ENCODE results near the gene TNFRSF13B. TPM values are rescaled to one million over a fixed set of nuclear protein-coding genes. Genes with fewer than 3 reads are reported as not detected.

The TNFRSF13B gene
- total RNA-seq, 1 experiment from 2014 or later: not detected

DNA sequence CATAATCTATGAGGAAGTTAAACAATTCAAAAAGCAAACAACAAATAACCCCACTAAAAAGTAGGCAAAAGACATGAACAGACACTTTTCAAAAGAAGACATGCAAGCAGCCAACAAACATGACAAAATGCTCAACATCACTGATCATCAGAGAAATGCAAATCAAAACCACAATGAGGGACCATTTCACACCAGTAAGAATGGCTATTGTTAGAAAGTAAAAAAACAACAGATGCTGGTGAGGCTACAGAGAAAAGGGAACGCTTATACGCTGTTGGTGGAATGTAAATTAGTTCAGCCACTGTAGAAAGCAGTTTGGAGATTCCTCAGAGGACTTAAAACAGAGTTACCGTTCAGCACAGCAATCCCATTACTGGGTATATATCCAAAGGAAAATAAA, 24.4 kb downstream of the TNFRSF13B start:
- no peak for TF ChIP-seq EZH2phosphoT487 (IDR thresholded peaks at IDR 0.05; ENCODE audit: borderline replicate concordance, low read length)
- no peak for TF ChIP-seq EZH2 (IDR thresholded peaks at IDR 0.05; ENCODE audit: low read length, unreplicated experiment)
- TF ChIP-seq, protein P1, sequence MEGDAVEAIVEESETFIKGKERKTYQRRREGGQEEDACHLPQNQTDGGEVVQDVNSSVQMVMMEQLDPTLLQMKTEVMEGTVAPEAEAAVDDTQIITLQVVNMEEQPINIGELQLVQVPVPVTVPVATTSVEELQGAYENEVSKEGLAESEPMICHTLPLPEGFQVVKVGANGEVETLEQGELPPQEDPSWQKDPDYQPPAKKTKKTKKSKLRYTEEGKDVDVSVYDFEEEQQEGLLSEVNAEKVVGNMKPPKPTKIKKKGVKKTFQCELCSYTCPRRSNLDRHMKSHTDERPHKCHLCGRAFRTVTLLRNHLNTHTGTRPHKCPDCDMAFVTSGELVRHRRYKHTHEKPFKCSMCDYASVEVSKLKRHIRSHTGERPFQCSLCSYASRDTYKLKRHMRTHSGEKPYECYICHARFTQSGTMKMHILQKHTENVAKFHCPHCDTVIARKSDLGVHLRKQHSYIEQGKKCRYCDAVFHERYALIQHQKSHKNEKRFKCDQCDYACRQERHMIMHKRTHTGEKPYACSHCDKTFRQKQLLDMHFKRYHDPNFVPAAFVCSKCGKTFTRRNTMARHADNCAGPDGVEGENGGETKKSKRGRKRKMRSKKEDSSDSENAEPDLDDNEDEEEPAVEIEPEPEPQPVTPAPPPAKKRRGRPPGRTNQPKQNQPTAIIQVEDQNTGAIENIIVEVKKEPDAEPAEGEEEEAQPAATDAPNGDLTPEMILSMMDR (conservative IDR thresholded peaks at IDR 0.05; ENCODE audit: low read depth, low read length): no peak

DNA sequence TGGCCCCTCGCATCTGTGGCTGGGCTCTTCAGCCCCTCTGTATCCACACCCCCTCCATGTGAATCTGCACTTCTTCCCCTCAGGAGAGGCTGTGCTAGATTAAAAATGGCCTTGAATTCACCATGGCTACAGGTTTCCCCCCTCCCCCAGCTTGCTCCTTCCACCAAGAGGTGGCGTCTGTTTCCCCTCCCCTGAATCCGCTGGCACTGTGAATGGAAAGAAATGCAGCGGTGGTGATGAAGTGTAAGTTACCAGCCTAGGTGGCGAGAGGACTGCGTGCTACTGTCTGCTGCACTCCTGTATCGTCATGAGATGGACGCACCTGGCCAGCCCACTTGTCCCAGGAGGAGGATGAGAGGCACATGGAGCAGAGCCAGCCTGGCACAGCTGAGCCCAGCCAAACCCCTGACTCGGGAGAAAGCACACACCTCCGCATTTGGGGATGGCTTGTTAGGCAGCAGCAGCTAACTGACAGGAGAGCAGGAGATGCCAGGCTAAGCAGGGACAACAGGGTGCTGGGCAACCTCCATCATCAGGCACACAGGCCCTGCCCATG, 26.2 kb downstream of the TNFRSF13B start:
- no peaks in the 10 kb centered on the region for H3K36me3 ChIP-seq (ENCODE audit: low read depth, low read length)
- no peak for ATAC-seq

More for the DNA sequence above, 24.4 kb downstream of the TNFRSF13B start:
- Histone ChIP-seq H3K9me2 (replicated peaks; ENCODE audit: low read length) (no peaks in the 10 kb centered on the region), H3K4me2 (ENCODE audit: low read length) (no peak overlapping the region), H3F3A (ENCODE audit: low read length, unreplicated experiment) (no peaks in the 10 kb centered on the region), H3K27ac (ENCODE audit: low read length) (no peak overlapping the region), H3K9ac (ENCODE audit: low read length) (no peak overlapping the region), H3K36me3 (ENCODE audit: low read depth, low read length) (no peaks in the 10 kb centered on the region), H3K9me3 (ENCODE audit: low read length) (no peaks in the 10 kb centered on the region), H3K4me3 (ENCODE audit: low read length) (no peak overlapping the region), H4K20me1 (ENCODE audit: low read length) (no peaks in the 10 kb centered on the region), H3K4me1 (ENCODE audit: insufficient read depth, low read length) (peaks cover 15% of the 10 kb centered on the region), H2AFZ (ENCODE audit: low read length) (no peak overlapping the region), H3K79me2 (ENCODE audit: low read length) (no peaks in the 10 kb centered on the region), H3K27me3 (ENCODE audit: low read length) (no peaks in the 10 kb centered on the region)
- ChIA-PET CTCF (no interaction called here), POLR2A (ENCODE audit: unreplicated experiment) (no interaction called here)
- ATAC-seq (no peak), DNase-seq (no peak)
- intact Hi-C loops (cut with micrococcal nuclease): no loop called here
- BruUV-seq (replicated peaks): no TSS peak

DNA sequence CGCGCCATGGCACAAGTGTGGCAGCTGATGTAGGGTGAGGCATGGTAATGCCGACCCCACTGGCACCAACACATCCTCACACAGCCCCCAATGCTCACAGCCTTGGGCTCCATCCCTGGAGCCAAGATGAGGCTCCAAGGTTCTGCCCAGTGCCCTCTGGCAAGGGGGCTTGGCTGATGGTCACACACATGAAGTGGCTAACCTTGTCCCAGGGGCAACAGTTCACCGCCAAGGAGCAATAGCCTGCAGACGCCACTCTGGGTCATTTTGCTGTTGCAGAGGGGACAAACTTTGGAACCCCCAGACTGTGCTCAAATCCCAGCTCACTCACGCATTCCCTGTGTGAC, 26.8 kb downstream of the TNFRSF13B start:
- Histone ChIP-seq H3K36me3 (ENCODE audit: low read depth, low read length) (no peaks in the 10 kb centered on the region), H3K27ac (ENCODE audit: low read length) (no peak overlapping the region), H3K27me3 (ENCODE audit: low read length) (no peaks in the 10 kb centered on the region), H2AFZ (ENCODE audit: low read length) (no peak overlapping the region), H3K4me3 (ENCODE audit: low read length) (no peak overlapping the region), H3K79me2 (ENCODE audit: low read length) (no peaks in the 10 kb centered on the region), H3F3A (ENCODE audit: low read length, unreplicated experiment) (no peaks in the 10 kb centered on the region), H3K9me2 (replicated peaks; ENCODE audit: low read length) (no peaks in the 10 kb centered on the region), H3K9ac (ENCODE audit: low read length) (no peak overlapping the region), H3K9me3 (ENCODE audit: low read length) (no peaks in the 10 kb centered on the region), H4K20me1 (ENCODE audit: low read length) (no peaks in the 10 kb centered on the region), H3K4me2 (ENCODE audit: low read length) (no peak overlapping the region), H3K4me1 (ENCODE audit: insufficient read depth, low read length) (peaks cover 32% of the 10 kb centered on the region)
- DNase-seq: no peak
- intact Hi-C loops (cut with micrococcal nuclease): no loop called here
- no peak for ATAC-seq
- ChIA-PET POLR2A (ENCODE audit: unreplicated experiment) (no interaction called here), CTCF (no interaction called here)
- no TSS peak for BruUV-seq (replicated peaks)
- TF ChIP-seq EZH2phosphoT487 (IDR thresholded peaks at IDR 0.05; ENCODE audit: borderline replicate concordance, low read length) (no peak), EZH2 (IDR thresholded peaks at IDR 0.05; ENCODE audit: low read length, unreplicated experiment) (no peak)
- TF ChIP-seq, protein P1 (conservative IDR thresholded peaks at IDR 0.05; ENCODE audit: low read depth, low read length): no peak

More for the DNA sequence above, 26.2 kb downstream of the TNFRSF13B start:
- Histone ChIP-seq H4K20me1 (ENCODE audit: low read length) (no peaks in the 10 kb centered on the region), H3K4me1 (ENCODE audit: insufficient read depth, low read length) (peaks cover 32% of the 10 kb centered on the region), H3K79me2 (ENCODE audit: low read length) (no peaks in the 10 kb centered on the region), H3K9me2 (replicated peaks; ENCODE audit: low read length) (no peaks in the 10 kb centered on the region), H2AFZ (ENCODE audit: low read length) (no peak overlapping the region), H3F3A (ENCODE audit: low read length, unreplicated experiment) (no peaks in the 10 kb centered on the region), H3K27me3 (ENCODE audit: low read length) (no peaks in the 10 kb centered on the region), H3K4me3 (ENCODE audit: low read length) (no peak overlapping the region), H3K27ac (ENCODE audit: low read length) (no peak overlapping the region), H3K9me3 (ENCODE audit: low read length) (no peaks in the 10 kb centered on the region), H3K4me2 (ENCODE audit: low read length) (no peak overlapping the region), H3K9ac (ENCODE audit: low read length) (no peak overlapping the region)
- CTCF ChIA-PET: no interaction called here
- TF ChIP-seq, protein P1 (conservative IDR thresholded peaks at IDR 0.05; ENCODE audit: low read depth, low read length): no peak
- TF ChIP-seq EZH2phosphoT487 (IDR thresholded peaks at IDR 0.05; ENCODE audit: borderline replicate concordance, low read length) (no peak), EZH2 (IDR thresholded peaks at IDR 0.05; ENCODE audit: low read length, unreplicated experiment) (no peak)
- DNase-seq: no peak
- POLR2A ChIA-PET (ENCODE audit: unreplicated experiment): no interaction called here
- no TSS peak for BruUV-seq (replicated peaks)
- intact Hi-C loops (cut with micrococcal nuclease): no loop called here
